Right lobe of liver (tissue), 4 donors: Measurements from ENCODE around the gene NOP9.

Experiments used
- POLR2A ChIP-seq: fragments of 450-650 bp; IDR thresholded peaks from one replicate; pipeline ENCODE4 v1.6.1; 2017; ENCODE audit warnings: antibody characterized with exemption, mild to moderate bottlenecking
- TF ChIP-seq, protein P1 (sequence below), 4 donors: fragments of 200-600 bp in 3 of 4; fragments of 450-650 bp in 1 of 4; IDR thresholded peaks; one replicate each; pipeline versions ENCODE4 v1.5.1 to v1.8.0; 2016 to 2022; ENCODE audit warnings: antibody characterized with exemption in 4 of 4, mild to moderate bottlenecking in 2 of 4
- donor health status: DM: no; HTN: no; CAD: no.
- donor health status: DM: no; HTN: no; CAD: no.
- donor health status: DM: no; HTN: yes; CAD: no.

DNA sequence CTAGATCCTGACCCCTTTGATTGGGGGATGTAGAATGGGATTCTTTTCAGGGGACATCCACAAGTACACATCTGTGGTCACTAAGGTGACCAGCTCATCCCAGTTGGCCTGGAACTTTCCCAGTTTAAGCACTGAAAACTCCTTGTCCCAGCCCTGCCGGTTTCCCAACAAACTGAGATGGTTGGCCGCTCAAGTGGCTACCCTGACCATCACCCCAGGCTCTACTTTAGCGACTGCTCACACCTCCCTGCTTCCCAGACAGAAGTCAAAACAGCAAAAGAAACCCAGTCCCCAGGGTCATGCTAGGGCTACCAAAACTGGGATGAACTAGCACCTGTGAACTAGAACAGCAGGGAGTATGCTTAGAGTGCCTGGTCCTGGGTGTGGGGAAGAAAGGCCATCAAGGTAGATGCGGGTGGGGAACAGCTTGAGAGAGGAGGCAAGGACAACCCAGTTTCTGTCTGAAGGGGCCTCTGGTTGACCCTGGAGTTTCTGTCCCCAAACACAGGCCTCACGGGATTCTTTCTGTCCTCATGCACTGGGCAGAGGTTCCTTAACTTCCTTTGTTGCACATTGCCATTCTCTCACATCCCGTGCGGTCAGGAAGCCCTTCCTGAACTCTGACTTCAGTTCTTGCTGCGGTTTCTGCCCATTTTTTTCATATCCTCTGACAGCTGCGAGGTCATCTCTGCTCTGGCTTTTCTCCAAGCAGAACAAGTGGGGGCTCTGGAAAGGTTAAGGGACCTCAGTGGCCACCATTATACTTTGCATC, 13.3 kb downstream of the NOP9 start:
- no peak for TF ChIP-seq POLR2A
- TF ChIP-seq, protein P1, sequence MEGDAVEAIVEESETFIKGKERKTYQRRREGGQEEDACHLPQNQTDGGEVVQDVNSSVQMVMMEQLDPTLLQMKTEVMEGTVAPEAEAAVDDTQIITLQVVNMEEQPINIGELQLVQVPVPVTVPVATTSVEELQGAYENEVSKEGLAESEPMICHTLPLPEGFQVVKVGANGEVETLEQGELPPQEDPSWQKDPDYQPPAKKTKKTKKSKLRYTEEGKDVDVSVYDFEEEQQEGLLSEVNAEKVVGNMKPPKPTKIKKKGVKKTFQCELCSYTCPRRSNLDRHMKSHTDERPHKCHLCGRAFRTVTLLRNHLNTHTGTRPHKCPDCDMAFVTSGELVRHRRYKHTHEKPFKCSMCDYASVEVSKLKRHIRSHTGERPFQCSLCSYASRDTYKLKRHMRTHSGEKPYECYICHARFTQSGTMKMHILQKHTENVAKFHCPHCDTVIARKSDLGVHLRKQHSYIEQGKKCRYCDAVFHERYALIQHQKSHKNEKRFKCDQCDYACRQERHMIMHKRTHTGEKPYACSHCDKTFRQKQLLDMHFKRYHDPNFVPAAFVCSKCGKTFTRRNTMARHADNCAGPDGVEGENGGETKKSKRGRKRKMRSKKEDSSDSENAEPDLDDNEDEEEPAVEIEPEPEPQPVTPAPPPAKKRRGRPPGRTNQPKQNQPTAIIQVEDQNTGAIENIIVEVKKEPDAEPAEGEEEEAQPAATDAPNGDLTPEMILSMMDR (IDR thresholded peaks at IDR 0.05) = no peak
